MM.1S (cell line): Measurements from ENCODE around the gene KCNJ6.

ENCODE experiments used
- CTCF ChIP-seq: fragments of 300-600 bp; sonication (generic); IDR thresholded peaks from 2 replicates; pipeline ENCODE4 v1.5.1; 2016; ENCODE audit warnings: antibody characterized with exemption, low read length, mixed read lengths
- EZH2 ChIP-seq: fragments of 300-600 bp; sonication (generic); optimal IDR thresholded peaks from 2 replicates; pipeline ENCODE3; 2017; ENCODE audit warnings: low read depth, mild to moderate bottlenecking, antibody characterized with exemption, low read length, mixed read lengths

GRCh38 chr21:37917612-37918011, 1.4 kb upstream of the KCNJ6 start:
- TF ChIP-seq CTCF (no peak), EZH2 (no peak)
